DOHH2 (cell line): ENCODE data around the gene CDC26.
A peak's percentile ranks its signal among the peaks of the same experiment; 100 is the strongest.
"Not testable (repeated sequence)": the region's sequence is repeated elsewhere in the genome, so short reads cannot be mapped to it uniquely, and the experiment has no call there.

Source experiments
- H3F3A ChIP-seq: fragments of 200-600 bp; sonication (generic), shearing (Covaris generic); 2 replicates; pipeline ENCODE4 v1.6.0; 2016; ENCODE audit warnings: antibody characterized with exemption, mild to moderate bottlenecking; ENCODE audit not compliant: control insufficient read depth, insufficient read depth
- H3K27ac ChIP-seq: fragments of 200-600 bp; sonication (generic); 2 replicates; pipeline ENCODE4 v1.5.1; 2014; ENCODE audit warnings: low read depth, mild to moderate bottlenecking, low read length, moderate library complexity
- H3K27me3 ChIP-seq: fragments of 200-600 bp; sonication (generic); 2 replicates; pipeline ENCODE4 v1.6.1; 2014; ENCODE audit warnings: mild to moderate bottlenecking, low read length, mixed read lengths; ENCODE audit not compliant: control insufficient read depth
- H3K36me3 ChIP-seq: fragments of 200-600 bp; sonication (generic); 2 replicates; pipeline ENCODE4 v1.6.1; 2014; ENCODE audit warnings: mild to moderate bottlenecking, low read length, moderate library complexity, mixed read lengths; ENCODE audit not compliant: control insufficient read depth
- H3K4me1 ChIP-seq: fragments of 200-600 bp; sonication (generic); 2 replicates; pipeline ENCODE4 v1.6.1; 2014; ENCODE audit warnings: mild to moderate bottlenecking, low read length, mixed read lengths; ENCODE audit not compliant: control insufficient read depth
- H3K4me2 ChIP-seq: fragments of 200-600 bp; sonication (generic); 2 replicates; pipeline ENCODE4 v1.6.0; 2014; ENCODE audit warnings: mild to moderate bottlenecking, low read length, moderate library complexity
- H3K4me3 ChIP-seq: fragments of 200-600 bp; sonication (generic); 2 replicates; pipeline ENCODE4 v1.5.1; 2014; ENCODE audit warnings: mild to moderate bottlenecking, low read length, mixed read lengths
- H3K79me2 ChIP-seq: fragments of 200-600 bp; sonication (generic); 2 replicates; pipeline ENCODE4 v1.6.1; 2014; ENCODE audit warnings: mild to moderate bottlenecking, low read length, mixed read lengths; ENCODE audit not compliant: control insufficient read depth
- H3K9me2 ChIP-seq: fragments of 200-600 bp; sonication (generic); replicated peaks from 2 replicates; pipeline ENCODE4 v1.6.1; 2014; ENCODE audit warnings: mild to moderate bottlenecking, low read length, mixed read lengths; ENCODE audit not compliant: control insufficient read depth
- H3K9me3 ChIP-seq: fragments of 200-600 bp; sonication (generic); 2 replicates; pipeline ENCODE4 v1.6.1; 2014; ENCODE audit warnings: antibody characterized with exemption, low read length, mixed read lengths; ENCODE audit not compliant: control insufficient read depth, insufficient read depth
- H4K20me1 ChIP-seq: fragments of 200-600 bp; sonication (generic); 2 replicates; pipeline ENCODE4 v1.6.0; 2014; ENCODE audit warnings: low read depth, mild to moderate bottlenecking, antibody characterized with exemption, low read length, moderate library complexity; ENCODE audit not compliant: control insufficient read depth, insufficient read depth
- CTCF ChIP-seq: fragments of 200-600 bp; sonication (generic); IDR thresholded peaks from one replicate; pipeline ENCODE4 v1.5.1; 2014; ENCODE audit warnings: antibody characterized with exemption, mild to moderate bottlenecking, low read depth, low read length; ENCODE audit not compliant: poor library complexity, severe bottlenecking
- EZH2phosphoT487 ChIP-seq: fragments of 200-600 bp; sonication (generic); IDR thresholded peaks from 2 replicates; pipeline ENCODE4 v1.6.1; 2017; ENCODE audit warnings: borderline replicate concordance, mild to moderate bottlenecking, antibody characterized with exemption, low read length, moderate library complexity, mixed read lengths

CDC26 gene

GRCh38 chr9:113250807-113251206 is 24.6 kb downstream of the CDC26 start:
- Histone ChIP-seq H4K20me1 (no peaks in the 10 kb centered on the region), H3K4me3 (no peak overlapping the region), H3K4me1 (peaks cover 22% of the 10 kb centered on the region), H3K36me3 (no peaks in the 10 kb centered on the region), H3F3A (no peaks in the 10 kb centered on the region), H3K27ac (no peak overlapping the region), H3K27me3 (no peaks in the 10 kb centered on the region), H3K79me2 (peaks cover 21% of the 10 kb centered on the region), H3K4me2 (no peak overlapping the region), H3K9me2 (no peaks in the 10 kb centered on the region), H3K9me3 (no peaks in the 10 kb centered on the region)
- TF ChIP-seq EZH2phosphoT487 (no peak), CTCF (no peak)

GRCh38 chr9:113249661-113250060 is 25.7 kb downstream of the CDC26 start:
- not testable (repeated sequence) for H3K27ac ChIP-seq, H3K4me2 ChIP-seq, H3K36me3 ChIP-seq, H3K4me3 ChIP-seq, H3K27me3 ChIP-seq, H3K9me2 ChIP-seq, H3F3A ChIP-seq, H4K20me1 ChIP-seq, H3K9me3 ChIP-seq
- Histone ChIP-seq H3K79me2 (peaks cover 28% of the 10 kb centered on the region), H3K4me1 (peaks cover 34% of the 10 kb centered on the region)

- Histone ChIP-seq H3K4me2 (peak overlapping the region; percentile 51), H3K27me3 (no peaks in the 10 kb centered on the region), H3K79me2 (peaks cover 34% of the 10 kb centered on the region), H4K20me1 (no peaks in the 10 kb centered on the region), H3K9me3 (no peaks in the 10 kb centered on the region), H3K36me3 (no peaks in the 10 kb centered on the region), H3K4me3 (no peak overlapping the region), H3K27ac (peak overlapping the region; percentile 27; the same call in 1 of the 2 replicates), H3F3A (0 out of 2 replicates have a peak, but pooled peaks cover 2% of the 10 kb centered on the region), H3K4me1 (peaks cover 53% of the 10 kb centered on the region), H3K9me2 (no peaks in the 10 kb centered on the region)
- TF ChIP-seq EZH2phosphoT487 (no peak), CTCF (no peak)
Measured at GRCh38 chr9:113247640-113248039, 27.7 kb downstream of the CDC26 start.

GRCh38 chr9:113246928-113247327 is 28.4 kb downstream of the CDC26 start:
- H3K36me3 ChIP-seq, result no peaks in the 10 kb centered on the region

More at GRCh38 chr9:113246928-113247327, 28.4 kb downstream of the CDC26 start:
- Histone ChIP-seq H3K9me3 (no peaks in the 10 kb centered on the region), H3F3A (0 out of 2 replicates have a peak, but pooled peaks cover 3% of the 10 kb centered on the region), H3K4me2 (peak overlapping the region; percentile 51), H3K27me3 (no peaks in the 10 kb centered on the region), H4K20me1 (no peaks in the 10 kb centered on the region), H3K79me2 (peaks cover 40% of the 10 kb centered on the region), H3K27ac (peak overlapping the region; percentile 27), H3K4me1 (peaks cover 59% of the 10 kb centered on the region), H3K4me3 (peak overlapping the region; percentile 12), H3K9me2 (no peaks in the 10 kb centered on the region)
- TF ChIP-seq EZH2phosphoT487 (no peak), CTCF (peak; percentile 14)
